GM19468 (cell line): ENCODE measurements around the gene GATM.
"Not testable (repeated sequence)": the region's sequence is repeated elsewhere in the genome, so short reads cannot be mapped to it uniquely, and the experiment has no call there.

Experiments
- ATAC-seq: cut with Tn5 transposase; IDR thresholded peaks from one replicate; pipeline ENCODE4 v1.9.1; 2021; ENCODE audit warnings: mild to moderate bottlenecking, moderate library complexity, moderate number of reproducible peaks; ENCODE audit not compliant: unreplicated experiment; ENCODE audit errors: extremely low read depth

Gene GATM

DNA sequence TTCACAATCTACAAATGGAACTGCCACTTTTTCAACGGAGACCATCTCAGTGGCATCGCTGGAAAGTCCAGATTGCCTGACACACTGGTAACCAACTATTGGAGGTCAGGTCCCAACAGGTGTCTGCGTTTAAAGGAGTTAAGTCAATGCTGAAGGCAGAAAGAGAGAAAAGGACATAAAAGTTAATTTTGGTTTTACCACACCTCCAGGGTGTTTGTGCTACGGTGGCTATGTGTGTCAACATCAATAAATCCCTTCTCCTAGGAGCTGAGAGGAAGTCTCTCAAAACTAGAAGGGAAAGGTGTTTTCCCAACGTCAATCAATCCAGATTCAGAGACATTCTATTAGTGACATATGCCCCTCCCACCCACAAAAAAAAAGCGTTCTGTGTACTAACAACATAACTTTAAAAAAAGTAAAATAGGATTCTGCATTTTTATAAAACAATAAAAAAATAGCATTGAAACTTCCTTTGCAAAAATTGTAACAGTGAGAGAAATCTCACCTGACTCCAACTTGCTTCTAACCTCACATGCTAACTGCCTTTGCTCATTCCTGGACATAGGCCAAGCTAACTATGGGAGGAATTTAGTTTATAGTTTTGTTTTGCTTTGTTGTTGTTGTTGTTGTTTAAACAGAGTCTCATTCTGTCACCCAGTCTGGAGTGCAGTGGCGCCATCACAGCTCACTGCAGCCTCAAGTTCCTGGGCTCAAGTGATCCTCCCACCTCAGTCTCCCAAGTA, 58.7 kb downstream of the GATM start:
- ATAC-seq = no peak

DNA sequence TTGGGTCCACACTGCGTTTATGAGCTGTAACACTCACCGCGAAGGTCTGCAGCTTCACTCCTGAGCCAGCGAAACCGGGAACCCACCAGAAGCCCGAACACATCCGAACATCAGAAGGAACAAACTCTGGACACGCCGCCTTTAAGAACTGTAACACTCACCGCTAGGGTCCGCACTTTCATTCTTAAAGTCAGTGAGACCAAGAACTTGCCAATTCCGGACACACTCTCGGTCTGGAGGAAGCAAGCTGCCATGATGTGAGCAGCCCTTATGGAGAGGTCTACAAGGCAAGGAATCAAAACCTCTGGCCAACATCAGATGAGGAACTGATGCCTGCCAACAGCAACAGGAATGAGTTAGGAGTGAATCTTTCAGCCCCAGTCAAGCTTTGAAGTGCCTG, 63.4 kb downstream of the GATM start:
- no peak for ATAC-seq

DNA sequence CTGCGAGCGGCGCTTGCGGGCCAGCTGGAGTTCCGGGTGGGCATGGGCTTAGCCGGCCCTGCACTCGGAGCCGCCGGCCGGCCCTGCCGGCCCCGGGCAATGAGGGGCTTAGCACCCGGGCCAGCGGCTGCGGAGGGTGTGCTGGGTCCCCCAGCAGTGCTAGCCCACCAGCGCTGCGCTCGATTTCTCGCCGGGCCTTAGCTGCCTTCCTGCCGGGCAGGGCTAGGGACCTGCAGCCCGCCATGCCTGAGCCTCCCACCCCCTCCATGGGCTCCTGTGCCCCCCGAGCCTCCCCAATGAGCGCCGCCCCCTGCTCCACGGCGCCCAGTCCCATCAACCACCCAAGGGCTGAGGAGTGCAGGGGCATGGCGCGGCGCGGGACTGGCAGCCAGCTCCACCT, 64.2 kb downstream of the GATM start:
- not testable (repeated sequence) for ATAC-seq
